GM12891 (cell line): ENCODE results near the gene TNPO1.
"Not testable (repeated sequence)": the region's sequence is repeated elsewhere in the genome, so short reads cannot be mapped to it uniquely, and the experiment has no call there.

ENCODE experiments used
- DNase-seq: peaks from one replicate; pipeline ENCODE4 v3.0.0; 2011; ENCODE audit warnings: low spot score; ENCODE audit not compliant: insufficient read length
- FAIRE-seq: peaks from 2 replicates; lab custom pipeline; 2011; peaks lifted over from hg19 to GRCh38; lab: Jason Lieb, UNC
- PAX5 ChIP-seq: IDR thresholded peaks from 2 replicates; pipeline ENCODE4 v1.6.1; 2011; ENCODE audit warnings: low read length, moderate library complexity, mild to moderate bottlenecking; ENCODE audit not compliant: insufficient read depth, severe bottlenecking
- POLR2A ChIP-seq: IDR thresholded peaks from 2 replicates; pipeline ENCODE4 v1.6.1; 2011; ENCODE audit warnings: low read depth, low read length, control low read depth
- POLR2AphosphoS5 ChIP-seq: IDR thresholded peaks from 2 replicates; pipeline ENCODE4 v1.6.1; 2011; ENCODE audit warnings: low read depth, low read length, control low read depth
- POU2F2 ChIP-seq: IDR thresholded peaks from 2 replicates; pipeline ENCODE4 v1.6.1; 2011; ENCODE audit warnings: low read depth, mild to moderate bottlenecking, control low read depth, low read length, moderate library complexity
- SPI1 ChIP-seq: IDR thresholded peaks from 2 replicates; pipeline ENCODE4 v1.6.1; 2011; ENCODE audit warnings: low read depth, low read length, control low read depth
- TAF1 ChIP-seq: IDR thresholded peaks from 2 replicates; pipeline ENCODE4 v1.6.1; 2011; ENCODE audit warnings: low read depth, low read length, control low read depth

The TNPO1 gene

DNA sequence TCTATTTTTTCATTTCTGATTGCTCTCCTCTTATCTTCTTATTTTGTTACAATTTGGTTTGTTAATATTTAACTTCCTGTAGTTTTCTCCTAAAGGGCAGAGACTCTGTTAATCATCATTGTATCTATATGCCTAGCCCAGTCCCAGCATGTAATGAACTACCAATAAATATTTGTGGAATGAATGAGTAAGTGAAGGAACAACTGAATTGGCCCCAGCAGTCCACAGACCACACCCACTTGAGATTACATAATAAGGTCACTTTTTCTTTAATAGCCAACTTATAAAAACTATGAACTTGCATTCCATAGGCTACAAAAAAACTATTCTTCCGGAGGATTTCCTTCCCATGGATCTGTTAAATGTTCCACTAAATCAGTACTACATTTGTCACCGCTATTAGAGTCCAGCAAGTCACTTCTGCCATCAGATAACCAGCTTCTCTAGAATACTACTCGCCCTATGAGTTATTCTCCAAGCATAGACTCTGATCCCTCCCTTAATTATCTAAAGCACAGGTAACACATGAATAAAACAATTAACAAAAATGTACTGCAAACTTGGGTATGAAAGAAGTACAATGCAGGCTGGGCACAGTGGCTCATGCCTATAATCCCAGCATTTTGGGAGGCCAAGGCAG is 27.5 kb upstream of the TNPO1 start:
- no peak for TF ChIP-seq TAF1
- TF ChIP-seq PAX5, result no peak
- no peak for TF ChIP-seq POU2F2
- TF ChIP-seq POLR2A, result no peak
- TF ChIP-seq SPI1, result no peak
- no peak for TF ChIP-seq POLR2AphosphoS5
- FAIRE-seq, result no peak
- no peak for DNase-seq

DNA sequence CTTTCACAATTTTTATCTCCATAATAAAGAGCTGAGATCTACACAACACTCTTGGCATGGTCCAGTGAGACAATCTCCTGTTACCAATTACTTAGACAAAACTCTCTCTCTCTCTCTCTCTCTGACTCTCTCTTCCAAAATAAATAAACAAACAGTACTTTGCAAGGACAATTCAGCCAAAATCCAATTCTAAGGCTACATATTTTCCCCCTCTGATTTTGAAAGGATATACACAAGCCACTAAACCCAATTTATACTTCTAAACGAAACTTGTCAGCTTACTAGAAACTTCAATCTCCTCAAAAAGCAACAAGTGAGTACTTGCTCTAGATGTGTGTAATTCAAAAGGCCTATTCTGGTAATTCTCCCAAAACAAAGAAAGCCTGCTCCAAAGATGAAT is 26.3 kb upstream of the TNPO1 start:
- no peak for TF ChIP-seq POLR2A
- no peak for TF ChIP-seq SPI1
- TF ChIP-seq POLR2AphosphoS5, result no peak
- no peak for TF ChIP-seq TAF1
- TF ChIP-seq PAX5, result no peak
- no peak for TF ChIP-seq POU2F2
- DNase-seq (no peak), FAIRE-seq (no peak)

DNA sequence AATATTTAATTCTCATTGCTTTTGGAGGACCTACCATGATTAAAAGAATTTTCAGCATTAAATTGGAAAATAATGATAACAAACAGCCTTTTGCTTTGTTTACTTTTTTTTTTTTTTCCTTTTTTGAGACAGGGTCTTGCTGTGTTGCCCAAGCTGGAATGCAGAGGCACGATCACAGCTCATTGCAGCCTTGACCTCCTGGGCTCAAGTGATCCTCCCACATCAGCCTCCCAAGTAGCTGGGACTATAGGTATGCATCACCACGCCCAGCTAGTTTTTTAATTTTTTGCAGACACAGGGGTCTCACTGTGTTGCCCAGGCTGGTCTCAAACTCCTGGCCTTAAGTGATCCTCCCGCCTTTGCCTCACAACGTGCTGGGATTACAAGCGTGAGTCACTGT is 23.8 kb upstream of the TNPO1 start:
- not testable (repeated sequence) for FAIRE-seq, DNase-seq

DNA sequence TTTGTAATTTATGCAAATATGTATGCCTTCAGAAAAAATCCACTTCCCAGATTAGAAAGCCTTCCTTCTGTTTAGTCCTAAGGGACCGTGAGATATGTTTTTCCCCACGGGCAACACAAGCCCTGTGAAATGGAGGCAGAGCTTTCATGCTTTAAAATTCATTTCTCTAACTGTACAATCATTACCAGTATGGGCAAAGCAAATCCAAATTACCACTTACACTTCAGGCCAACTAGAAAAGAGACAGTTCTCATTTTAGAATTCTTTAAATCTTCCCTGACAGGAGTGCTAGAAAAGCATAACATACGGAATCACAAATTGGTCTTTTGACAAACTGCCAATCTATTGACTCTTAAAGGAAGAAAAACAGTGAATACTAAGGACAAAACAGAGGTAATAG is 20.5 kb upstream of the TNPO1 start:
- TF ChIP-seq POU2F2 (no peak), TAF1 (no peak), SPI1 (no peak), PAX5 (no peak), POLR2A (no peak), POLR2AphosphoS5 (no peak)
- FAIRE-seq (no peak), DNase-seq (no peak)

DNA sequence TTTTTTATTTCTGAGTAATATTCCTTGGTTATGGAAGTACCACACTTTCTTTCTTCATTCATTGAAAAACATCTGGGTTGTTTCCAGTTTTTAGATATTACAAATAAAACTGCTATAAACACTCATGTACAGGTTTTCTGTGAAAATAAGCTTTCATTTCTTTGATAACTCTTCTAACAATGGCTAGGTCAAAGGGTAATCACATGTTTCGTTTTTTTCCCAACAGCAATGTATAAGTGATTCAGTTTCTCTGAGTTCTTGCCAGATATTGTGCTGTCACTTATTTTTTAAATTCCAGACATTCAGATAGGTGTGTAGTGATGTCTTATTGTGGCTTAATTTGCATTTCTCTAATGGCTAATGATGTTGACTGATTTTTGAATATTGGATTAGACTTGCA is 16.7 kb upstream of the TNPO1 start:
- FAIRE-seq (no peak), DNase-seq (no peak)
- TF ChIP-seq POU2F2, result no peak
- no peak for TF ChIP-seq TAF1
- no peak for TF ChIP-seq POLR2A
- TF ChIP-seq SPI1, result no peak

DNA sequence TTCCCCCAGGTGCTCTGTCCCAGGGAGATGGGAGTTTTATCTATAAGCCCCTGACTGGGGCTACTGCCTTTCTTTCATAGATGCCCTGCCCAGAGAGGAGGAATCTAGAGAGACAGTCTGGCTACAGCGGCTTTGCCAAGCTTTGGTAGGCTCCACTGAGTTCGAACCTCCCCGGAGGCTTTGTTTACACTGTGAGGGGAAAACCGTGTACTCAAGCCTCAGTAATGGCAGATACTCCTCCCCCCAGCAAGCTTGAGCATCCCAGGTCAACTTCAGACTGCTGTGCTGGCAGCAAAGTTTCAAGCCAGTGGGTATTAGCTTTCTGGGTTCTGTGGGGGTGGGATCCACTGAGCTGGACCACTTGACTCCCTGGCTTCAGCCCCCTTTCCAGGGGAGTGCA is 7.8 kb upstream of the TNPO1 start:
- DNase-seq, FAIRE-seq: not testable (repeated sequence)

DNA sequence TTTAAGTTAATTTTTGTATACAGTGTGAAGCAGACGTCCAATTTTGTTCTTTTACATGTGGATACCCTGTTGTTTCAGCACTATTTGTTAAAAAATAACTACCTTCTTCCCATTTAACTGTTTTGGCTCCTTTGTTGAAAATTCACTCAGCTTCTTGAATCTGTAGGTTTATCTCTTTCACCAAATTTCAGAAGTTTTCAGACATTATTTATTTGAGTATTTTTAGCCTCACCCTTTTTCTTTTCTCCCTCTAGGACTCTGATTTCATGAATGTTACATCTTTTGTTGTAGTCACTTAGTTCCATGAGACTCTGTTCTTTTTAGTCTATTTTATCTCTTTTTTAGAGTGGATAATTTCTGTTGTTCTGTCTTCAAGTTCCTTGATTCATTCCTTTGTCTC is 4.6 kb upstream of the TNPO1 start:
- no peak for FAIRE-seq
- no peak for DNase-seq
- TF ChIP-seq POLR2A, result no peak
- TF ChIP-seq TAF1, result no peak
- no peak for TF ChIP-seq SPI1
- TF ChIP-seq PAX5, result no peak
- TF ChIP-seq POU2F2, result no peak
- no peak for TF ChIP-seq POLR2AphosphoS5

DNA sequence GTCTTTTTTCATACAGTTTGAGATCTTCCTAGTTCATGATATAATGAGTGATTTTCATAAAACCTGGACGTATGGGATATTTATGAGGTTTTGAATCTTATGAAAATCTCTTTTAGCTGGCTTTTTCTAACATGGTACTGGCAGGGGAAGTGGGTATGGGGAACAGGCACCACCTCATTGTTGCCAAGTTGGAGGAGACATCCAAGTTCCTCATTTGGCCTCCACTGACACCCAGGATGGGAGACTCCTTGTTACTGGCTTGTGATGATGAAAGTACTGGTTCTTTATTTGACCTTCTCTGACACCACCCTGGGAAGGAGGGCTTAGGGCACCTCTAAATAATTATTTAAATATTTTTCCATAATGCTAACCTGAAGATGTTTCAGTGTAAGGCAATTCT is 4.0 kb upstream of the TNPO1 start:
- DNase-seq (no peak), FAIRE-seq (no peak)

DNA sequence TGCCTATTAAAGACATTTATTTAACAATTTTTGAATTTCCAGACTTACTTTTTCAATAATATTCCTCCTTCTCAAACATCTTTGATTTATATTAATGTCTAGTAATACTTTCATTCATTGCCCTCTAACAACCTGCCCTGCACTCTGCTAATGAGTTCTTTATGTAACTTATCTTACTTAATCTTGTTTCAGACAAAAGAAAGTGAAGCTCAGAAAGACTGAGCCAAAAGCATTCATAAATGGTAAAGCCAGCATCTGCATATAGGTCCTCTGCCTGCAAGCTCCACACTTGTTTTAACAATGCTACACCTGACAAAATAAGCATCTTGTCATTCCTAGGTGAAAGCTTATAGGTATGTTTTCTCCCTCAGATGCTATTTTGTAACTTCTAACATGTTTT is 2.4 kb upstream of the TNPO1 start:
- FAIRE-seq (no peak), DNase-seq (no peak)
- TF ChIP-seq SPI1, result no peak
- TF ChIP-seq POLR2A, result no peak
- TF ChIP-seq POU2F2, result no peak
- no peak for TF ChIP-seq POLR2AphosphoS5

More for the DNA sequence above, 4.0 kb upstream of the TNPO1 start:
- TF ChIP-seq SPI1 (0 out of 2 replicates have a peak, but pooled peaks have one; percentile 5), POLR2AphosphoS5 (no peak)

DNA sequence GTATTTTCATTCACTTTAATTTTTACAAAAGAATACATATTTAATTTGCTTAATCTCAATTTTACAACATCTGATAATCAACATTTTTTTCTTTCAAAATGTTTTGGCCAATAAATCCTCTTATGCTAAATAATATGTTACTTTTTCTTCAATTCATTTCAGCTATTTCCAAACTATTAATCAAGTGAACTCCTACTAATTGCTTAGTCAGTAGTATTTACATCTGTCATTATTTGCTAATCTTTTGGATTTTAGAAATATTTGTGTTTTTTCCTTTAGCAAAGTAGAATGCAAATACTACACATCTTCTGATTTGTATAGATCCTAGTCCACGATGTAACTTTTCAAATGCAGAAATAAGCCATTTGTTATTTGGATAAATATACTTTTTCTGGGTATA is 1.6 kb upstream of the TNPO1 start:
- FAIRE-seq, result no peak
- DNase-seq, result no peak
- no peak for TF ChIP-seq POLR2AphosphoS5
- no peak for TF ChIP-seq TAF1
- no peak for TF ChIP-seq POLR2A
- no peak for TF ChIP-seq PAX5
- TF ChIP-seq SPI1, result no peak
- no peak for TF ChIP-seq POU2F2

DNA sequence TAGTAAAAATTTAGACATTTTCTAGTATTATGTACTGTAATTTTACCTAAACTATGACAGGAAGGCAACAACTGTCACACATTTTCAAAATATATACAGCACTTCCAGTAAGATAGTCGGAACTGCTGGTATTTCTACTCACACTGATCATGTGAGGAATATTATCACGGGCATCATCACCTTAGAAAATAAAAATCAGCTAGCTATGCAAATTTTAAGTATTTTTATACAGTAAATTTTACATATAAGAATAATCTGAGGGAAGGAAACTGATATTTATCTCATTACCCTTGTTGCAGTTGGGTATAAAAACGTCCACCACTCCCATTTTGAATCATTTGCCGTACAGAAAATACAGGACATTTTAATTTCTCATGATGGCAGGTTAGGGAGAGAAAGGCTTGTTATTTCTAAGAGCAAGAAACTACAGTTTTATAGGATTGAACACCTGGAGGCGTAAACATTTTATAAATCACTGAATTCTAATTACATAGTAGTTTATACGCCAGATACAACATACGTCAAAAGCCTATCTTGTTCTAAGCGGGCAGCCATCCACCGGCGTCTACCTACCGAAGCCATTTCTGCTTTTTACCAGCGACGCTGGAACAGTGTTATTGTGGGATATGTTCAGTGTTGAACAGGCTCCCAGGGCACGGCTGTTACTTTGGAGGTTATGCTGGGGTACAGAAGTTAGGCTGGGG is 729 bp upstream of the TNPO1 start:
- DNase-seq (no peak), FAIRE-seq (no peak)
- TF ChIP-seq POLR2A, result no peak
- no peak for TF ChIP-seq PAX5
- TF ChIP-seq TAF1, result no peak
- TF ChIP-seq SPI1, result peak; percentile 60
- no peak for TF ChIP-seq POLR2AphosphoS5
